MCF 10A (cell line): ENCODE results near the gene VSTM2B. TPM values are rescaled to one million over a fixed set of nuclear protein-coding genes. Genes with fewer than 3 reads are reported as not detected.

Source experiments
- BruUV-seq: library from RNA; stranded (reverse); fragments of 400-500 nt; replicated peaks from 2 replicates; lab custom pipeline; 2021; lab: Mats Ljungman, UMichigan
- CTCF ChIA-PET: fragments of 300-600 bp; sonication (Branson Sonifier 250); formaldehyde crosslinking; extraction: SDS; loops from one replicate; lab custom pipeline; 2021; ENCODE audit warnings: antibody characterized with exemption, inconsistent platforms; lab: Yijun Ruan, JAX
- POLR2A ChIA-PET: fragments of 300-600, 350-650 bp; sonication (Branson Sonifier 250); formaldehyde crosslinking; extraction: SDS; loops from one replicate; lab custom pipeline; 2020; ENCODE audit warnings: antibody characterized with exemption, inconsistent platforms; lab: Yijun Ruan, JAX
- DNase-seq: peaks from one replicate; pipeline ENCODE4 v3.0.0-alpha.2; 2018; ENCODE audit not compliant: unreplicated experiment
- H3K27ac Mint-ChIP-seq: one replicate; pipeline ENCODE4 v1.8.0; 2022; ENCODE audit warnings: mild to moderate bottlenecking, low read depth, mixed read lengths; ENCODE audit not compliant: unreplicated experiment
- H3K27me3 Mint-ChIP-seq: one replicate; pipeline ENCODE4 v1.8.0; 2022; ENCODE audit warnings: mixed read lengths; ENCODE audit not compliant: insufficient read depth, unreplicated experiment
- H3K36me3 Mint-ChIP-seq: one replicate; pipeline ENCODE4 v1.8.0; 2022; ENCODE audit warnings: mild to moderate bottlenecking, moderate library complexity, mixed read lengths; ENCODE audit not compliant: insufficient read depth, unreplicated experiment
- H3K4me1 Mint-ChIP-seq: one replicate; pipeline ENCODE4 v1.8.0; 2022; ENCODE audit warnings: mixed read lengths; ENCODE audit not compliant: insufficient read depth, unreplicated experiment
- H3K4me3 Mint-ChIP-seq: one replicate; pipeline ENCODE4 v1.8.0; 2022; ENCODE audit warnings: mild to moderate bottlenecking, moderate library complexity, mixed read lengths; ENCODE audit not compliant: unreplicated experiment
- H3K9me3 Mint-ChIP-seq: one replicate; pipeline ENCODE4 v1.8.0; 2022; ENCODE audit warnings: mixed read lengths; ENCODE audit not compliant: unreplicated experiment
- CTCF ChIP-seq: fragments of 200-600 bp; IDR thresholded peaks from one replicate; pipeline ENCODE4 v1.8.0; 2022; ENCODE audit warnings: antibody characterized with exemption, mild to moderate bottlenecking; ENCODE audit not compliant: unreplicated experiment
- intact Hi-C: fragments of 100-400 bp; cut with micrococcal nuclease; formaldehyde crosslinking; loops from 2 replicates; pipeline ENCODE4 v1.14.1; 2022
- total RNA-seq: library from RNA; stranded (reverse); gene quantifications from 2 replicates; pipeline ENCODE4 v1.2.3, GENCODE V29; 2022

Gene VSTM2B
- total RNA-seq, 1 experiment from 2014 or later = not detected

- intact Hi-C loops = no loop called here
- peaks cover 10% of the 10 kb centered on the region for H3K27me3 Mint-ChIP-seq
Measured at GRCh38 chr19:29586401-29586800, 60.6 kb downstream of the VSTM2B start.

GRCh38 chr19:29587059-29587458 is 61.3 kb downstream of the VSTM2B start:
- no peak for TF ChIP-seq CTCF
- intact Hi-C loops = no loop called here
- Mint-ChIP-seq H3K4me1 (no peaks in the 10 kb centered on the region), H3K36me3 (no peaks in the 10 kb centered on the region), H3K4me3 (no peak overlapping the region), H3K9me3 (peaks cover 7% of the 10 kb centered on the region), H3K27me3 (peaks cover 11% of the 10 kb centered on the region), H3K27ac (no peak overlapping the region)
- CTCF ChIA-PET = interaction anchor here (1.3 to 1.6 kb wide), 2 partner anchors 10 to 850 kb away, joined by 3 to 6 read pairs; no protein-coding TSS in a partner anchor
- POLR2A ChIA-PET = no interaction called here
- DNase-seq = no peak
- BruUV-seq = no TSS peak

More at GRCh38 chr19:29586401-29586800, 60.6 kb downstream of the VSTM2B start:
- DNase-seq = no peak
- H3K27ac Mint-ChIP-seq = no peak overlapping the region
- peaks cover 7% of the 10 kb centered on the region for H3K9me3 Mint-ChIP-seq
- H3K4me1 Mint-ChIP-seq = no peaks in the 10 kb centered on the region
- no peaks in the 10 kb centered on the region for H3K36me3 Mint-ChIP-seq
- no TSS peak for BruUV-seq
- POLR2A ChIA-PET = no interaction called here
- TF ChIP-seq CTCF = no peak
- H3K4me3 Mint-ChIP-seq = no peak overlapping the region
- CTCF ChIA-PET = interaction anchor here (1.3 to 1.6 kb wide), 2 partner anchors 10 to 849 kb away, joined by 3 to 6 read pairs; no protein-coding TSS in a partner anchor

- no peak overlapping the region for H3K4me3 Mint-ChIP-seq
- ChIA-PET POLR2A (no interaction called here), CTCF (interaction anchor here (1.6 kb wide), 1 partner anchor 9 kb away, joined by 6 read pairs; no protein-coding TSS in a partner anchor)
- intact Hi-C loops = no loop called here
- TF ChIP-seq CTCF = no peak
- H3K9me3 Mint-ChIP-seq = peaks cover 7% of the 10 kb centered on the region
- no TSS peak for BruUV-seq
- no peaks in the 10 kb centered on the region for H3K4me1 Mint-ChIP-seq
- H3K27me3 Mint-ChIP-seq = peaks cover 11% of the 10 kb centered on the region
- no peaks in the 10 kb centered on the region for H3K36me3 Mint-ChIP-seq
- DNase-seq = no peak
- no peak overlapping the region for H3K27ac Mint-ChIP-seq
Measured at GRCh38 chr19:29587518-29587986, 61.8 kb downstream of the VSTM2B start.

GRCh38 chr19:29588095-29588494 is 62.3 kb downstream of the VSTM2B start:
- no peak for TF ChIP-seq CTCF
- ChIA-PET POLR2A (no interaction called here), CTCF (no interaction called here)
- intact Hi-C loops = no loop called here
- Mint-ChIP-seq H3K27me3 (peaks cover 11% of the 10 kb centered on the region), H3K27ac (no peak overlapping the region), H3K9me3 (peaks cover 7% of the 10 kb centered on the region), H3K36me3 (no peaks in the 10 kb centered on the region), H3K4me3 (no peak overlapping the region), H3K4me1 (no peaks in the 10 kb centered on the region)
- BruUV-seq = no TSS peak
- no peak for DNase-seq
